HepG2 (cell line): ENCODE data around the gene GIMD1. TPM values are rescaled to one million over a fixed set of nuclear protein-coding genes. Genes with fewer than 3 reads are reported as not detected.
A peak's percentile ranks its signal among the peaks of the same experiment; 100 is the strongest.

Source experiments
- BRF2 ChIP-seq: sonication (generic); formaldehyde crosslinking; IDR thresholded peaks from 2 replicates; pipeline ENCODE4 v1.8.1; 2022; ENCODE audit warnings: mild to moderate bottlenecking, missing genetic modification reagents
- ELF3 ChIP-seq: IDR thresholded peaks from 2 replicates; pipeline ENCODE4 v1.6.1; 2016; ENCODE audit warnings: missing genetic modification reagents, missing compliant biosample characterization
- FOXM1 ChIP-seq: sonication (generic); formaldehyde crosslinking; IDR thresholded peaks from 2 replicates; pipeline ENCODE4 v1.5.0; 2020; ENCODE audit warnings: missing genetic modification reagents
- GATA4 ChIP-seq: sonication (generic); IDR thresholded peaks from 2 replicates; pipeline ENCODE4 v1.6.1; 2016; ENCODE audit warnings: antibody characterized with exemption, low read depth, borderline replicate concordance
- IRF2 ChIP-seq: IDR thresholded peaks from 2 replicates; pipeline ENCODE4 v1.6.1; 2018; ENCODE audit warnings: missing genetic modification reagents, missing compliant biosample characterization
- ISL2 ChIP-seq: sonication (generic); formaldehyde crosslinking; IDR thresholded peaks from 2 replicates; pipeline ENCODE4 v1.5.0; 2020; ENCODE audit warnings: missing genetic modification reagents
- KDM3A ChIP-seq: IDR thresholded peaks from 2 replicates; pipeline ENCODE4 v1.6.1; 2018; ENCODE audit warnings: low read depth, missing compliant biosample characterization
- NFKB2 ChIP-seq: sonication (generic); formaldehyde crosslinking; IDR thresholded peaks from 2 replicates; pipeline ENCODE4 v1.4.0; 2020; ENCODE audit warnings: missing genetic modification reagents, borderline replicate concordance
- PHF20 ChIP-seq: sonication (generic); formaldehyde crosslinking; IDR thresholded peaks from 2 replicates; pipeline ENCODE4 v1.5.0; 2020; ENCODE audit warnings: mild to moderate bottlenecking, missing genetic modification reagents
- PTBP1 ChIP-seq: fragments of 200-400 bp; formaldehyde crosslinking; IDR thresholded peaks from 2 replicates; pipeline ENCODE4 v1.6.1; 2018; ENCODE audit warnings: low read length, low read depth; ENCODE audit not compliant: poor library complexity, severe bottlenecking
- STAT5B ChIP-seq: sonication (generic); formaldehyde crosslinking; IDR thresholded peaks from 2 replicates; pipeline ENCODE4 v1.4.0; 2020; ENCODE audit warnings: missing genetic modification reagents
- TIGD3 ChIP-seq: sonication (generic); formaldehyde crosslinking; IDR thresholded peaks from 2 replicates; pipeline ENCODE4 v1.5.1; 2020; ENCODE audit warnings: mild to moderate bottlenecking, missing genetic modification reagents, borderline replicate concordance
- ZBTB39 ChIP-seq: sonication (generic); formaldehyde crosslinking; IDR thresholded peaks from 2 replicates; pipeline ENCODE4 v1.5.0; 2020; ENCODE audit warnings: missing genetic modification reagents
- ZBTB44 ChIP-seq: sonication (generic); formaldehyde crosslinking; IDR thresholded peaks from 2 replicates; pipeline ENCODE4 v1.4.0; 2020; ENCODE audit warnings: missing genetic modification reagents
- ZBTB46 ChIP-seq: sonication (generic); formaldehyde crosslinking; IDR thresholded peaks from 2 replicates; pipeline ENCODE4 v1.4.0; 2020; ENCODE audit warnings: mild to moderate bottlenecking, missing genetic modification reagents, borderline replicate concordance
- ZC3H4 ChIP-seq: sonication (generic); formaldehyde crosslinking; IDR thresholded peaks from 2 replicates; pipeline ENCODE4 v1.4.0; 2020; ENCODE audit warnings: missing genetic modification reagents, borderline replicate concordance
- ZNF264 ChIP-seq: sonication (generic); formaldehyde crosslinking; IDR thresholded peaks from 2 replicates; pipeline ENCODE4 v1.4.0; 2020; ENCODE audit warnings: missing genetic modification reagents
- ZNF274 ChIP-seq: sonication (generic); formaldehyde crosslinking; IDR thresholded peaks from 2 replicates; pipeline ENCODE4 v1.5.1; 2020; ENCODE audit warnings: mild to moderate bottlenecking, missing genetic modification reagents
- ZNF354B ChIP-seq: sonication (generic); formaldehyde crosslinking; IDR thresholded peaks from 2 replicates; pipeline ENCODE4 v1.8.0; 2022; ENCODE audit warnings: mild to moderate bottlenecking, missing genetic modification reagents
- ZNF576 ChIP-seq: sonication (generic); formaldehyde crosslinking; IDR thresholded peaks from 2 replicates; pipeline ENCODE4 v1.4.0; 2020; ENCODE audit warnings: mild to moderate bottlenecking, missing genetic modification reagents
- ZNF652 ChIP-seq: IDR thresholded peaks from 2 replicates; pipeline ENCODE4 v1.6.1; 2016; ENCODE audit warnings: low read depth, borderline replicate concordance
- ZNF75D ChIP-seq: sonication (generic); formaldehyde crosslinking; IDR thresholded peaks from 2 replicates; pipeline ENCODE4 v1.8.1; 2023; ENCODE audit warnings: missing genetic modification reagents, mild to moderate bottlenecking, borderline replicate concordance
- ZSCAN25 ChIP-seq: sonication (generic); formaldehyde crosslinking; IDR thresholded peaks from 2 replicates; pipeline ENCODE4 v1.8.0; 2022; ENCODE audit warnings: mild to moderate bottlenecking, missing genetic modification reagents
- polyA plus RNA-seq, 8 experiments: library from polyadenylated mRNA; depleted of rRNA in 3 of 8; stranded (reverse) in 7 of 8; unstranded in 1 of 8; fragments of >200 nt; fragmentation: Illumina TruSeq in 4 of 8; extraction: Trizol in 4 of 8; gene quantifications; 2 replicates each; pipeline versions ENCODE4 v1.2.1 to v1.2.3, GENCODE V29; 2011 to 2016; ENCODE audit warnings: low read depth in 4 of 8, missing spikeins in 1 of 8, mixed read lengths in 1 of 8; ENCODE audit not compliant: insufficient read depth in 1 of 8
- total RNA-seq, 5 experiments: library from RNA; depleted of rRNA; stranded (reverse); fragments of >200 nt; fragmentation: Illumina TruSeq; extraction: Trizol; gene quantifications; 2 replicates each; pipeline ENCODE4 v1.2.3, GENCODE V29; 2016; ENCODE audit warnings: low read depth in 1 of 5

The GIMD1 gene
- total and polyA plus RNA-seq, 2 of the 13 experiments (the other 11 are each of a cell fraction or from before 2014, with no cell fraction given): not detected

- TF ChIP-seq ZBTB46 (CRISPR knock-in tag) (no peak), PTBP1 (no peak), ZSCAN25 (0 out of 2 replicates have a peak, but pooled peaks have one; percentile 17), ZC3H4 (CRISPR knock-in tag) (peak; percentile 84), GATA4 (no peak), ELF3 (CRISPR knock-in tag) (no peak), PHF20 (no peak), ZNF274 (CRISPR knock-in tag) (no peak), ZNF354B (CRISPR knock-in tag) (no peak), KDM3A (CRISPR knock-in tag) (no peak), ZBTB44 (CRISPR knock-in tag) (no peak), ZNF652 (CRISPR knock-in tag) (no peak), ISL2 (peak; percentile 19; the same call in 1 of the 2 replicates), ZNF264 (CRISPR knock-in tag) (no peak; the same call in 1 of the 2 replicates), IRF2 (no peak), STAT5B (CRISPR knock-in tag) (no peak), ZBTB39 (no peak), BRF2 (no peak; the same call in 1 of the 2 replicates), ZNF576 (CRISPR knock-in tag) (no peak), TIGD3 (CRISPR knock-in tag) (no peak), NFKB2 (CRISPR knock-in tag) (no peak), ZNF75D (CRISPR knock-in tag) (no peak), FOXM1 (no peak)
These were observed 51.7 kb downstream of the GIMD1 start (continued) for GRCh38 chr4:106316773-106317409.
